K562 (cell line): ENCODE data around the gene PFDN4. TPM values are rescaled to one million over a fixed set of nuclear protein-coding genes. Genes with fewer than 3 reads are reported as not detected.

Experiments
- ATAC-seq: fragments of 200-7000 bp; cut with Tn5 transposase; 3 replicates; pipeline ENCODE4 v1.9.1; 2020; ENCODE audit warnings: moderate library complexity
- BruUV-seq: library from RNA; stranded (reverse); fragments of 400-500 nt; replicated peaks from 2 replicates; lab custom pipeline; 2021; lab: Mats Ljungman, UMichigan
- CTCF ChIA-PET: fragments of 300-600 bp; formaldehyde crosslinking; extraction: SDS; loops from one replicate; lab custom pipeline; 2021; ENCODE audit warnings: low intra/inter-chr PET ratio; lab: Yijun Ruan, JAX
- POLR2A ChIA-PET: fragments of 300-600, 350-650 bp; sonication (Branson Sonifier 250); formaldehyde crosslinking; extraction: SDS; loops from one replicate; lab custom pipeline; 2021; ENCODE audit warnings: antibody characterized with exemption, inconsistent platforms; lab: Yijun Ruan, JAX
- DNase-seq, 4 experiments: peaks; one replicate each; pipeline versions ENCODE4 v3.0.0 to v3.0.0-alpha.2; 2011 to 2018; ENCODE audit warnings: low spot score in 3 of 4, mixed read lengths in 3 of 4; ENCODE audit errors: extremely low read depth in 1 of 4
- FAIRE-seq: peaks from 2 replicates; lab custom pipeline; 2011; peaks lifted over from hg19 to GRCh38; lab: Jason Lieb, UNC
- H2AFZ ChIP-seq: 2 replicates; pipeline ENCODE4 v1.6.0; 2011; ENCODE audit warnings: low read depth, low read length, control low read depth, inconsistent platforms
- H3K27ac ChIP-seq: fragments of 200-600 bp; 3 replicates; pipeline ENCODE4 v1.8.0; 2011; ENCODE audit warnings: low read depth, mild to moderate bottlenecking, control low read depth, inconsistent platforms, low read length, moderate library complexity, mixed read lengths; ENCODE audit errors: extremely low read depth
- H3K27me3 ChIP-seq, 2 experiments: fragments of 300-600 bp in 1 of 2; 2 replicates in 1 of 2; 3 replicates in 1 of 2; pipeline versions ENCODE4 v1.6.0 to v1.8.0; 2011; ENCODE audit warnings: inconsistent platforms in 2 of 2, low read length in 2 of 2, mild to moderate bottlenecking in 1 of 2, mixed read lengths in 1 of 2, moderate library complexity in 1 of 2; ENCODE audit not compliant: control insufficient read depth in 2 of 2, insufficient read depth in 2 of 2
- H3K36me3 ChIP-seq: fragments of 300-600 bp; 3 replicates; pipeline ENCODE4 v1.8.0; 2011; ENCODE audit warnings: mild to moderate bottlenecking, low read length, inconsistent platforms; ENCODE audit not compliant: control insufficient read depth, insufficient read depth
- H3K4me1 ChIP-seq, 2 experiments: fragments of 200-600 bp in 1 of 2; replicated peaks in 1 of 2; 2 replicates in 1 of 2; 3 replicates in 1 of 2; pipeline versions ENCODE4 v1.5.1 to v1.8.0; 2011; ENCODE audit warnings: inconsistent platforms in 2 of 2, low read length in 2 of 2, mild to moderate bottlenecking in 1 of 2, mixed read lengths in 1 of 2, moderate library complexity in 1 of 2; ENCODE audit not compliant: control insufficient read depth in 2 of 2, insufficient read depth in 2 of 2
- H3K4me2 ChIP-seq: 2 replicates; pipeline ENCODE4 v1.6.1; 2011; ENCODE audit warnings: low read length, control low read depth, inconsistent platforms, mixed read lengths; ENCODE audit not compliant: insufficient read depth
- H3K4me3 ChIP-seq: fragments of 200-600 bp; sonication (generic), shearing (Covaris generic); 2 replicates; pipeline ENCODE4 v1.5.1; 2016; ENCODE audit warnings: control low read depth, inconsistent platforms
- H3K79me2 ChIP-seq: fragments of 200-600 bp; 3 replicates; pipeline ENCODE4 v1.8.0; 2011; ENCODE audit warnings: low read length, inconsistent platforms; ENCODE audit not compliant: control insufficient read depth, insufficient read depth
- H3K9ac ChIP-seq, 2 experiments: 2 replicates each; pipeline versions ENCODE4 v1.6.0 to v1.6.1; 2011; ENCODE audit warnings: low read depth in 2 of 2, low read length in 2 of 2, control low read depth in 1 of 2, inconsistent platforms in 1 of 2, mild to moderate bottlenecking in 1 of 2, mixed read lengths in 1 of 2; ENCODE audit not compliant: insufficient read depth in 1 of 2
- H3K9me1 ChIP-seq: one replicate; pipeline ENCODE4 v1.6.0; 2011; ENCODE audit warnings: inconsistent platforms, mild to moderate bottlenecking, low read length, moderate library complexity; ENCODE audit not compliant: control insufficient read depth, insufficient read depth
- H3K9me3 ChIP-seq: replicated peaks from 2 replicates; pipeline ENCODE4 v1.5.1; 2011; ENCODE audit warnings: low read depth, low read length, inconsistent platforms; ENCODE audit not compliant: control insufficient read depth, insufficient read depth
- H4K20me1 ChIP-seq: replicated peaks from 2 replicates; pipeline ENCODE4 v1.6.1; 2011; ENCODE audit warnings: low read length, inconsistent platforms, mixed read lengths; ENCODE audit not compliant: control insufficient read depth, insufficient read depth
- BACH1 ChIP-seq: fragments of 200-800 bp; sonication (Bioruptor generic); IDR thresholded peaks from 2 replicates; pipeline ENCODE4 v1.6.1; 2016; ENCODE audit warnings: missing genetic modification characterization, missing compliant biosample characterization
- CXXC5 ChIP-seq: fragments of 250-450 bp; sonication (Bioruptor Pico); IDR thresholded peaks from 2 replicates; pipeline ENCODE4 v1.8.0; 2022; ENCODE audit warnings: inconsistent platforms, mild to moderate bottlenecking, moderate library complexity
- MTF1 ChIP-seq: fragments of 250-450 bp; sonication (Bioruptor Pico); IDR thresholded peaks from 2 replicates; pipeline ENCODE4 v1.9.0; 2021; ENCODE audit warnings: moderate library complexity, mild to moderate bottlenecking, inconsistent platforms, borderline replicate concordance
- TCFL5 ChIP-seq: fragments of 250-450 bp; sonication (Bioruptor Pico); conservative IDR thresholded peaks from 2 replicates; pipeline ENCODE4 v1.6.1; 2021; ENCODE audit warnings: mild to moderate bottlenecking, moderate library complexity, matching md5 sums
- ZNF316 ChIP-seq: fragments of 450-650 bp; IDR thresholded peaks from 2 replicates; pipeline ENCODE4 v1.6.1; 2016
- WGBS: fragments of 100-300 bp; shearing (Covaris generic); methylation state at CpG from one replicate; pipeline ENCODE4 v1.1.6; 2016; ENCODE audit warnings: low coverage, mixed read lengths; ENCODE audit not compliant: insufficient coverage; ENCODE audit errors: missing lambda C conversion rate; 5-methylcytosine and 5-hydroxymethylcytosine counted together
- in situ Hi-C: fragments of 300-500 bp; cut with MboI; formaldehyde crosslinking; loops from 4 replicates; pipeline ENCODE4 v1.15.0; 2018; ENCODE audit warnings: inconsistent platforms, mixed read lengths
- intact Hi-C: fragments of 100-400 bp; cut with micrococcal nuclease; formaldehyde crosslinking; loops from 2 replicates; pipeline ENCODE4 v1.14.2; 2022
- polyA plus RNA-seq, 8 experiments: library from polyadenylated mRNA; depleted of rRNA in 4 of 8; stranded (reverse) in 5 of 8; unstranded in 3 of 8; fragments of >200 nt; fragmentation: Nextera tagmentation in 2 of 8; fragmentation: Illumina TruSeq in 1 of 8; extraction: Ambion mirVana in 2 of 8; extraction: Trizol in 1 of 8; gene quantifications; 2 replicates each; pipeline versions ENCODE4 v1.2.1 to v1.2.3, GENCODE V29; 2011 to 2014; ENCODE audit warnings: inconsistent platforms in 1 of 8, missing spikeins in 1 of 8
- total RNA-seq, 7 experiments: library from RNA; depleted of rRNA in 6 of 7; stranded (reverse); fragments of >200 nt in 6 of 7; fragmentation: Illumina TruSeq in 2 of 7; extraction: Trizol in 2 of 7; gene quantifications; 2 replicates each; pipeline versions ENCODE4 v1.2.1 to v1.2.3, GENCODE V29; 2011 to 2021; ENCODE audit warnings: low replicate concordance in 1 of 7
- TF ChIP-seq, protein P1 (sequence below), 3 experiments: fragments of 200-800 bp in 1 of 3; fragments of 250-450 bp in 1 of 3; fragments of 450-650 bp in 1 of 3; sonication (Bioruptor Pico) in 1 of 3; sonication (Bioruptor generic) in 1 of 3; formaldehyde crosslinking in 1 of 3; IDR thresholded peaks; 2 replicates each; pipeline versions ENCODE4 v1.6.1 to v1.8.0; 2016 to 2022; ENCODE audit warnings: mild to moderate bottlenecking in 2 of 3, missing genetic modification characterization in 2 of 3, missing compliant biosample characterization in 1 of 3, moderate library complexity in 1 of 3
- TF ChIP-seq, protein P2 (sequence below), 2 experiments: fragments of 450-650 bp; IDR thresholded peaks; 2 replicates each; pipeline ENCODE4 v1.6.1; 2018; ENCODE audit warnings: mild to moderate bottlenecking in 2 of 2, low read depth in 1 of 2; ENCODE audit not compliant: partially characterized antibody in 2 of 2

The PFDN4 gene
- total and polyA plus RNA-seq, 9 of the 15 experiments (the other 6 are each of a cell fraction or from before 2014, with no cell fraction given): 60.1 to 214 (median 122) TPM

GRCh38 chr20:54221996-54222890 is 14.4 kb downstream of the PFDN4 start:
- 32% methylated on average over 17 of the region's 17 CpGs for WGBS

More at GRCh38 chr20:54221996-54222890, 14.4 kb downstream of the PFDN4 start:
- Histone ChIP-seq H3K4me1 (no peaks in the 10 kb centered on the region), H3K9me1 (no peaks in the 10 kb centered on the region), H4K20me1 (no peaks in the 10 kb centered on the region), H2AFZ (no peak overlapping the region), H3K9ac (no peak overlapping the region), H3K79me2 (no peaks in the 10 kb centered on the region), H3K27ac (no peak overlapping the region), H3K27me3 (no peaks in the 10 kb centered on the region), H3K4me3 (no peak overlapping the region), H3K4me2 (no peak overlapping the region), H3K36me3 (peaks cover 13% of the 10 kb centered on the region), H3K9me3 (no peaks in the 10 kb centered on the region)
- CTCF ChIA-PET: no interaction called here
- intact Hi-C loops (no loop called here), in situ Hi-C loops (loop anchor here (25.0 kb wide), 1 partner anchor 660 kb away; no protein-coding TSS in a partner anchor)
- DNase-seq (no peak), FAIRE-seq (no peak), ATAC-seq (no peak)
- no peak for TF ChIP-seq ZNF316
- TF ChIP-seq CXXC5 (CRISPR knock-in tag): no peak
- TF ChIP-seq, protein P1, sequence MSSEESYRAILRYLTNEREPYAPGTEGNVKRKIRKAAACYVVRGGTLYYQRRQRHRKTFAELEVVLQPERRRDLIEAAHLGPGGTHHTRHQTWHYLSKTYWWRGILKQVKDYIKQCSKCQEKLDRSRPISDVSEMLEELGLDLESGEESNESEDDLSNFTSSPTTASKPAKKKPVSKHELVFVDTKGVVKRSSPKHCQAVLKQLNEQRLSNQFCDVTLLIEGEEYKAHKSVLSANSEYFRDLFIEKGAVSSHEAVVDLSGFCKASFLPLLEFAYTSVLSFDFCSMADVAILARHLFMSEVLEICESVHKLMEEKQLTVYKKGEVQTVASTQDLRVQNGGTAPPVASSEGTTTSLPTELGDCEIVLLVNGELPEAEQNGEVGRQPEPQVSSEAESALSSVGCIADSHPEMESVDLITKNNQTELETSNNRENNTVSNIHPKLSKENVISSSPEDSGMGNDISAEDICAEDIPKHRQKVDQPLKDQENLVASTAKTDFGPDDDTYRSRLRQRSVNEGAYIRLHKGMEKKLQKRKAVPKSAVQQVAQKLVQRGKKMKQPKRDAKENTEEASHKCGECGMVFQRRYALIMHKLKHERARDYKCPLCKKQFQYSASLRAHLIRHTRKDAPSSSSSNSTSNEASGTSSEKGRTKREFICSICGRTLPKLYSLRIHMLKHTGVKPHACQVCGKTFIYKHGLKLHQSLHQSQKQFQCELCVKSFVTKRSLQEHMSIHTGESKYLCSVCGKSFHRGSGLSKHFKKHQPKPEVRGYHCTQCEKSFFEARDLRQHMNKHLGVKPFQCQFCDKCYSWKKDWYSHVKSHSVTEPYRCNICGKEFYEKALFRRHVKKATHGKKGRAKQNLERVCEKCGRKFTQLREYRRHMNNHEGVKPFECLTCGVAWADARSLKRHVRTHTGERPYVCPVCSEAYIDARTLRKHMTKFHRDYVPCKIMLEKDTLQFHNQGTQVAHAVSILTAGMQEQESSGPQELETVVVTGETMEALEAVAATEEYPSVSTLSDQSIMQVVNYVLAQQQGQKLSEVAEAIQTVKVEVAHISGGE (CRISPR knock-in tag; IDR thresholded peaks at IDR 0.05): peak in 1 of 3 experiments; percentile 81; a peak in 2 of 6 replicates
- TF ChIP-seq BACH1 (tag): no peak
- no peak for TF ChIP-seq TCFL5 (CRISPR knock-in tag)
- TF ChIP-seq, protein P2, sequence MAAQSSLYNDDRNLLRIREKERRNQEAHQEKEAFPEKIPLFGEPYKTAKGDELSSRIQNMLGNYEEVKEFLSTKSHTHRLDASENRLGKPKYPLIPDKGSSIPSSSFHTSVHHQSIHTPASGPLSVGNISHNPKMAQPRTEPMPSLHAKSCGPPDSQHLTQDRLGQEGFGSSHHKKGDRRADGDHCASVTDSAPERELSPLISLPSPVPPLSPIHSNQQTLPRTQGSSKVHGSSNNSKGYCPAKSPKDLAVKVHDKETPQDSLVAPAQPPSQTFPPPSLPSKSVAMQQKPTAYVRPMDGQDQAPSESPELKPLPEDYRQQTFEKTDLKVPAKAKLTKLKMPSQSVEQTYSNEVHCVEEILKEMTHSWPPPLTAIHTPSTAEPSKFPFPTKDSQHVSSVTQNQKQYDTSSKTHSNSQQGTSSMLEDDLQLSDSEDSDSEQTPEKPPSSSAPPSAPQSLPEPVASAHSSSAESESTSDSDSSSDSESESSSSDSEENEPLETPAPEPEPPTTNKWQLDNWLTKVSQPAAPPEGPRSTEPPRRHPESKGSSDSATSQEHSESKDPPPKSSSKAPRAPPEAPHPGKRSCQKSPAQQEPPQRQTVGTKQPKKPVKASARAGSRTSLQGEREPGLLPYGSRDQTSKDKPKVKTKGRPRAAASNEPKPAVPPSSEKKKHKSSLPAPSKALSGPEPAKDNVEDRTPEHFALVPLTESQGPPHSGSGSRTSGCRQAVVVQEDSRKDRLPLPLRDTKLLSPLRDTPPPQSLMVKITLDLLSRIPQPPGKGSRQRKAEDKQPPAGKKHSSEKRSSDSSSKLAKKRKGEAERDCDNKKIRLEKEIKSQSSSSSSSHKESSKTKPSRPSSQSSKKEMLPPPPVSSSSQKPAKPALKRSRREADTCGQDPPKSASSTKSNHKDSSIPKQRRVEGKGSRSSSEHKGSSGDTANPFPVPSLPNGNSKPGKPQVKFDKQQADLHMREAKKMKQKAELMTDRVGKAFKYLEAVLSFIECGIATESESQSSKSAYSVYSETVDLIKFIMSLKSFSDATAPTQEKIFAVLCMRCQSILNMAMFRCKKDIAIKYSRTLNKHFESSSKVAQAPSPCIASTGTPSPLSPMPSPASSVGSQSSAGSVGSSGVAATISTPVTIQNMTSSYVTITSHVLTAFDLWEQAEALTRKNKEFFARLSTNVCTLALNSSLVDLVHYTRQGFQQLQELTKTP (IDR thresholded peaks at IDR 0.05; ENCODE audit: low read depth in 1 of 2, partially characterized antibody in 2 of 2): no peak
- TF ChIP-seq MTF1 (CRISPR knock-in tag): no peak
- no TSS peak for BruUV-seq
- POLR2A ChIA-PET: interaction anchor here (1.0 to 1.8 kb wide), 3 partner anchors 9 to 12 kb away, joined by 3 to 6 read pairs (median 4); no protein-coding TSS in a partner anchor
